Measurements from ENCODE around the gene ABL1.

- TF ChIP-seq RCOR1 (IDR thresholded peaks at IDR 0.05; ENCODE audit: low read length) (no peak), USF2 (IDR thresholded peaks at IDR 0.05; ENCODE audit: borderline replicate concordance, low read depth, low read length) (no peak), TAF1 (IDR thresholded peaks at IDR 0.05; ENCODE audit: borderline replicate concordance, low read depth, low read length) (no peak), POLR2AphosphoS5 (IDR thresholded peaks at IDR 0.05; ENCODE audit: low read depth, low read length) (no peak), SMC3 (IDR thresholded peaks at IDR 0.05; ENCODE audit: low read depth, low read length) (no peak), RFX5 (IDR thresholded peaks at IDR 0.05; ENCODE audit: low read length) (no peak), REST (IDR thresholded peaks at IDR 0.05; ENCODE audit: low read depth, low read length) (no peak), EZH2phosphoT487 (IDR thresholded peaks at IDR 0.05; ENCODE audit: borderline replicate concordance, low read depth) (no peak), RXRA (IDR thresholded peaks at IDR 0.05; ENCODE audit: borderline replicate concordance, low read depth) (no peak), EP300 (IDR thresholded peaks at IDR 0.05; ENCODE audit: borderline replicate concordance in 1 of 2, low read depth in 1 of 2, low read length in 1 of 2) (no peak), TEAD4 (IDR thresholded peaks at IDR 0.05; ENCODE audit: borderline replicate concordance, insufficient read depth) (no peak)
- TF ChIP-seq, protein P1, sequence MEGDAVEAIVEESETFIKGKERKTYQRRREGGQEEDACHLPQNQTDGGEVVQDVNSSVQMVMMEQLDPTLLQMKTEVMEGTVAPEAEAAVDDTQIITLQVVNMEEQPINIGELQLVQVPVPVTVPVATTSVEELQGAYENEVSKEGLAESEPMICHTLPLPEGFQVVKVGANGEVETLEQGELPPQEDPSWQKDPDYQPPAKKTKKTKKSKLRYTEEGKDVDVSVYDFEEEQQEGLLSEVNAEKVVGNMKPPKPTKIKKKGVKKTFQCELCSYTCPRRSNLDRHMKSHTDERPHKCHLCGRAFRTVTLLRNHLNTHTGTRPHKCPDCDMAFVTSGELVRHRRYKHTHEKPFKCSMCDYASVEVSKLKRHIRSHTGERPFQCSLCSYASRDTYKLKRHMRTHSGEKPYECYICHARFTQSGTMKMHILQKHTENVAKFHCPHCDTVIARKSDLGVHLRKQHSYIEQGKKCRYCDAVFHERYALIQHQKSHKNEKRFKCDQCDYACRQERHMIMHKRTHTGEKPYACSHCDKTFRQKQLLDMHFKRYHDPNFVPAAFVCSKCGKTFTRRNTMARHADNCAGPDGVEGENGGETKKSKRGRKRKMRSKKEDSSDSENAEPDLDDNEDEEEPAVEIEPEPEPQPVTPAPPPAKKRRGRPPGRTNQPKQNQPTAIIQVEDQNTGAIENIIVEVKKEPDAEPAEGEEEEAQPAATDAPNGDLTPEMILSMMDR (IDR thresholded peaks at IDR 0.05) = no peak
Observed at GRCh38 chr9:130936285-130937117, 101.4 kb downstream of the ABL1 start.

All from SK-N-SH (cell line).